ENCODE measurements around the gene CAMTA1.
A peak's percentile ranks its signal among the peaks of the same experiment; 100 is the strongest.

Gene CAMTA1

GRCh38 chr1:6961905-6962477 lies 176.7 kb downstream of the CAMTA1 start:
- DNase-seq: no peak

- DNase-seq: no peak
These were observed 177.3 kb downstream of the CAMTA1 start for GRCh38 chr1:6962478-6962995.

GRCh38 chr1:6962996-6963911 lies 178.0 kb downstream of the CAMTA1 start:
- no peak for DNase-seq

- no peak for DNase-seq
These were observed 178.7 kb downstream of the CAMTA1 start for GRCh38 chr1:6963912-6964307.

GRCh38 chr1:6965083-6965934 lies 180.1 kb downstream of the CAMTA1 start:
- DNase-seq: no peak

GRCh38 chr1:6965935-6966241 lies 180.6 kb downstream of the CAMTA1 start:
- no peak for DNase-seq

GRCh38 chr1:6966326-6966725 lies 181.1 kb downstream of the CAMTA1 start:
- DNase-seq: no peak

- peak; percentile 44 for DNase-seq
These were observed 182.3 kb downstream of the CAMTA1 start for GRCh38 chr1:6967431-6968111.

- DNase-seq: peak; percentile 38
These were observed 183.9 kb downstream of the CAMTA1 start for GRCh38 chr1:6969106-6969505.

- DNase-seq: no peak
These were observed 184.5 kb downstream of the CAMTA1 start for GRCh38 chr1:6969762-6970161.

- no peak for DNase-seq
These were observed 185.0 kb downstream of the CAMTA1 start for GRCh38 chr1:6970221-6970620.

- peak; percentile 57 for DNase-seq
These were observed 185.8 kb downstream of the CAMTA1 start for GRCh38 chr1:6971048-6971447.

- no peak for DNase-seq
These were observed 186.4 kb downstream of the CAMTA1 start for GRCh38 chr1:6971699-6972098.

- no peak for DNase-seq
These were observed 187.1 kb downstream of the CAMTA1 start for GRCh38 chr1:6972399-6972798.

- no peak for DNase-seq
These were observed 190.2 kb downstream of the CAMTA1 start for GRCh38 chr1:6975331-6976043.

GRCh38 chr1:6976044-6976375 lies 190.8 kb downstream of the CAMTA1 start:
- DNase-seq: no peak

- DNase-seq: no peak
These were observed 193.9 kb downstream of the CAMTA1 start for GRCh38 chr1:6979003-6979613.

GRCh38 chr1:6981595-6981994 lies 196.3 kb downstream of the CAMTA1 start:
- no peak for DNase-seq

GRCh38 chr1:6982443-6982842 lies 197.2 kb downstream of the CAMTA1 start:
- DNase-seq: no peak

GRCh38 chr1:6982860-6983259 lies 197.6 kb downstream of the CAMTA1 start:
- no peak for DNase-seq

- no peak for DNase-seq
These were observed 199.3 kb downstream of the CAMTA1 start for GRCh38 chr1:6984536-6984935.

- DNase-seq: no peak
These were observed 199.7 kb downstream of the CAMTA1 start for GRCh38 chr1:6984986-6985385.
